ENCODE results near the gene SH3BGRL3.

GRCh38 chr1:26233903-26234643, 45.8 kb upstream of the SH3BGRL3 start, which contains the start of gene CEP85:
- peak; percentile 80 for TF ChIP-seq MAX (IDR thresholded peaks at IDR 0.05)
- no peak for TF ChIP-seq CHD4 (IDR thresholded peaks at IDR 0.05; ENCODE audit: borderline replicate concordance)
- peak; percentile 64 for TF ChIP-seq CTCF (IDR thresholded peaks at IDR 0.05)
- TF ChIP-seq EP300 (IDR thresholded peaks at IDR 0.05), result no peak
- TF ChIP-seq TFCP2L1 (CRISPR knock-in tag; IDR thresholded peaks at IDR 0.05), result no peak
- no peak for TF ChIP-seq ELK1 (IDR thresholded peaks at IDR 0.05; ENCODE audit: low read depth, low read length)
- TF ChIP-seq ESRRA (IDR thresholded peaks at IDR 0.05; ENCODE audit: borderline replicate concordance, low read length), result no peak

All from A549 (cell line).